Measurements from ENCODE around the gene NFIB.

GRCh38 chr9:14180960-14181537 is 132.9 kb downstream of the NFIB start:
- TF ChIP-seq EZH2 (IDR thresholded peaks at IDR 0.05; ENCODE audit: insufficient read depth, poor library complexity, severe bottlenecking), result no peak
- TF ChIP-seq EZH2phosphoT487 (IDR thresholded peaks at IDR 0.05; ENCODE audit: insufficient read depth, low read depth), result no peak

Data from GM23248 (cell line).